ENCODE data around the gene BCL11A. TPM values are rescaled to one million over a fixed set of nuclear protein-coding genes. Genes with fewer than 3 reads are reported as not detected.
A peak's percentile ranks its signal among the peaks of the same experiment; 100 is the strongest.

BCL11A gene
- total RNA-seq, 6 experiments from 2014 or later = 0.06 to 0.80 (median 0.37) TPM

DNA sequence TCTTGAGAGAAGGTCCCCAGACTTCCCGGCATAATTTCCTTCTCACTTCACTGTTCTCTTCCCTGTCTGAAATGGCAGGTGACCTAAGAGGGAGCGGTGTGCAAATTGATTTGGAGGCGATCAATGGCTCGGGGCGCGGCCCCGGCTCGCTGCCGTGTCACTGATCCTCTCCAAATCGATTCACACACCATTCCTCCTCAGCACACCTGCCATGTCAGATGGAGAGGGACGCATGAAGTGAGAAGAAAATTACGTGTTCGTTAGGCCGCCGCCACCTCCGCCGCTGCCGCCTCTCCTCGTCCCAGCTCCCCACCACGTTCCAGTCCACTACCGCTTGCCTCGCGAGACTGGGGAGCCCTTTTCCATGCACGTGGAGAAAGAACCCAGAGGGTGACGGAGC lies 31.8 kb upstream of the BCL11A start:
- Histone ChIP-seq H3K4me3 (no peak overlapping the region), H3K9me3 (no peaks in the 10 kb centered on the region), H3K27me3 (no peaks in the 10 kb centered on the region), H3K4me1 (peaks cover 0 to 4% (median 0%) of the 10 kb centered on the region in 4 donors), H3K27ac (no peak overlapping the region), H3K36me3 (no peaks in the 10 kb centered on the region)
- intact Hi-C loops (cut with DNase I) = no loop called here
- ATAC-seq (no peak), DNase-seq (no peak)
- TF ChIP-seq POLR2A (IDR thresholded peaks at IDR 0.05) = no peak
- TF ChIP-seq, protein P1, sequence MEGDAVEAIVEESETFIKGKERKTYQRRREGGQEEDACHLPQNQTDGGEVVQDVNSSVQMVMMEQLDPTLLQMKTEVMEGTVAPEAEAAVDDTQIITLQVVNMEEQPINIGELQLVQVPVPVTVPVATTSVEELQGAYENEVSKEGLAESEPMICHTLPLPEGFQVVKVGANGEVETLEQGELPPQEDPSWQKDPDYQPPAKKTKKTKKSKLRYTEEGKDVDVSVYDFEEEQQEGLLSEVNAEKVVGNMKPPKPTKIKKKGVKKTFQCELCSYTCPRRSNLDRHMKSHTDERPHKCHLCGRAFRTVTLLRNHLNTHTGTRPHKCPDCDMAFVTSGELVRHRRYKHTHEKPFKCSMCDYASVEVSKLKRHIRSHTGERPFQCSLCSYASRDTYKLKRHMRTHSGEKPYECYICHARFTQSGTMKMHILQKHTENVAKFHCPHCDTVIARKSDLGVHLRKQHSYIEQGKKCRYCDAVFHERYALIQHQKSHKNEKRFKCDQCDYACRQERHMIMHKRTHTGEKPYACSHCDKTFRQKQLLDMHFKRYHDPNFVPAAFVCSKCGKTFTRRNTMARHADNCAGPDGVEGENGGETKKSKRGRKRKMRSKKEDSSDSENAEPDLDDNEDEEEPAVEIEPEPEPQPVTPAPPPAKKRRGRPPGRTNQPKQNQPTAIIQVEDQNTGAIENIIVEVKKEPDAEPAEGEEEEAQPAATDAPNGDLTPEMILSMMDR (IDR thresholded peaks at IDR 0.05) = no peak
- WGBS (ENCODE audit: insufficient coverage, low coverage, low lambda C conversion rate, missing lambda C conversion rate) = 76% methylated on average over 8 of the region's 25 CpGs

- no peaks in the 10 kb centered on the region for H3K27me3 ChIP-seq
- H3K27ac ChIP-seq = no peak overlapping the region
- no peaks in the 10 kb centered on the region for H3K9me3 ChIP-seq
- TF ChIP-seq, protein P1 (IDR thresholded peaks at IDR 0.05) = no peak
- WGBS (ENCODE audit: insufficient coverage, low coverage, low lambda C conversion rate, missing lambda C conversion rate) = 37% methylated on average over 5 of the region's 5 CpGs
- H3K4me3 ChIP-seq = no peak overlapping the region
- ATAC-seq (no peak), DNase-seq (no peak)
- intact Hi-C loops (cut with DNase I) = no loop called here
- H3K36me3 ChIP-seq = no peaks in the 10 kb centered on the region
- H3K4me1 ChIP-seq = peaks cover 0 to 4% (median 0%) of the 10 kb centered on the region in 4 donors
Measured at GRCh38 chr2:60583604-60584003, 30.1 kb upstream of the BCL11A start.

- H3K9me3 ChIP-seq = no peaks in the 10 kb centered on the region
- no peak overlapping the region for H3K27ac ChIP-seq
- 2% methylated on average over 23 of the region's 59 CpGs for WGBS (ENCODE audit: insufficient coverage, low coverage, low lambda C conversion rate, missing lambda C conversion rate)
- peak overlapping the region in 1 of 3 donors; percentile 42 for H3K4me3 ChIP-seq
- TF ChIP-seq, protein P1 (IDR thresholded peaks at IDR 0.05) = peak; percentile 92 to 98 (median 94)
- no peak for TF ChIP-seq POLR2A (IDR thresholded peaks at IDR 0.05)
- H3K27me3 ChIP-seq = no peaks in the 10 kb centered on the region
- H3K4me1 ChIP-seq = peaks cover 0 to 4% (median 0%) of the 10 kb centered on the region in 4 donors
- ATAC-seq (peak; percentile 96 to 100 (median 98)), DNase-seq (peak; percentile 59 to 75 (median 68))
- H3K36me3 ChIP-seq = no peaks in the 10 kb centered on the region
- intact Hi-C loops (cut with DNase I) = no loop called here
Measured at GRCh38 chr2:60581433-60582282, 28.2 kb upstream of the BCL11A start.

- intact Hi-C loops (cut with DNase I) = no loop called here
- Histone ChIP-seq H3K9me3 (no peaks in the 10 kb centered on the region), H3K4me1 (peaks cover 0 to 4% (median 0%) of the 10 kb centered on the region in 4 donors), H3K36me3 (no peaks in the 10 kb centered on the region), H3K4me3 (no peak overlapping the region), H3K27ac (no peak overlapping the region), H3K27me3 (no peaks in the 10 kb centered on the region)
- no peak for ATAC-seq
- 70% methylated on average over 6 of the region's 6 CpGs for WGBS (ENCODE audit: insufficient coverage, low coverage, low lambda C conversion rate, missing lambda C conversion rate)
- TF ChIP-seq, protein P1 (IDR thresholded peaks at IDR 0.05) = no peak
- TF ChIP-seq POLR2A (IDR thresholded peaks at IDR 0.05) = no peak
- no peak for DNase-seq
Measured at GRCh38 chr2:60577682-60578283, 24.3 kb upstream of the BCL11A start.
